Ramos (cell line): ENCODE data around the gene PHF20.
"Not testable (repeated sequence)": the region's sequence is repeated elsewhere in the genome, so short reads cannot be mapped to it uniquely, and the experiment has no call there.

Source experiments
- in situ Hi-C: fragments of 300-500 bp; cut with MboI; formaldehyde crosslinking; loops from one replicate; pipeline ENCODE4 v1.14.3; 2022; ENCODE audit warnings: low sequenced_read_pairs; ENCODE audit not compliant: unreplicated experiment

Gene PHF20

GRCh38 chr20:35773154-35773751 lies 1.4 kb downstream of the PHF20 start:
- in situ Hi-C loops = no loop called here

GRCh38 chr20:35774391-35774790 lies 2.6 kb downstream of the PHF20 start:
- in situ Hi-C loops = no loop called here

- in situ Hi-C loops = no loop called here
These were observed 4.8 kb downstream of the PHF20 start for GRCh38 chr20:35776513-35777101.

DNA sequence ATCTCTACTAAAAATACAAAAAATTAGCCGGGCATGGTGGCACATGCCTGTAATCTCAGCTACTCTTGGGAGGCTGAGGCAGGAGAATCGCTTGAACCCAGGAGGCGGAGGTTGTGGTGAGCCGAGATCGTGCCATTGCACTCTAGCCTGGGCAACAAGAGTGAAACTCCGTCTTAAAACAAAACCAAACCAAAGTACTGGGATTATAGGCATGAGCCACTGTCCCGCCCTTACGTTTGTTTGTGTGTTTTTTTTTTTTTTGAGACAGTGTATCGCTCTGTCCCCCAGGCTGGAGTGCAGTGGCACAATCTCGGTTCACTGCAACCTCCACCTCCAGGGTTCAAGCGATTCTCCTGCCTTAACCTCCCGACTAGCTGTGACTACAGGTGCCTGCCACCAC lies 12.0 kb downstream of the PHF20 start:
- in situ Hi-C loops = not testable (repeated sequence)

DNA sequence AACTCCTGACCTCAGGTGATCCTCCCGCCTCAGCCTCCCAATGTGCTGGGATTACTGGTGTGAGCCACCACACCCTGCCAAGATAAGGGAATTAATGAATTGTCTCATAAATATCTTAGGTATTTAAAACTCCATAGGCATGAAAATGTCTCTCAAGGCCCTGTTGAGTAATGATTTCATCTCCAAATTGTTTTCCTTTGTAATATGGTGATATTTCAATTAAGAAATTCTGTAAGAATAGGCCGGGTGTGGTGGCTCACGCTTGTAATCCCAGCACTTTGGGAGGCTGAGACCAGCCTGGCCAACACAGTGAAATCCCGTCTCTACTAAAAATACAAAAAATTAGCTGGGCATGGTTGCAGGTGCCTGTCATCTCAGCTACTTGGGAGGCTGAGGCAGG lies 13.7 kb downstream of the PHF20 start:
- in situ Hi-C loops = not testable (repeated sequence)

DNA sequence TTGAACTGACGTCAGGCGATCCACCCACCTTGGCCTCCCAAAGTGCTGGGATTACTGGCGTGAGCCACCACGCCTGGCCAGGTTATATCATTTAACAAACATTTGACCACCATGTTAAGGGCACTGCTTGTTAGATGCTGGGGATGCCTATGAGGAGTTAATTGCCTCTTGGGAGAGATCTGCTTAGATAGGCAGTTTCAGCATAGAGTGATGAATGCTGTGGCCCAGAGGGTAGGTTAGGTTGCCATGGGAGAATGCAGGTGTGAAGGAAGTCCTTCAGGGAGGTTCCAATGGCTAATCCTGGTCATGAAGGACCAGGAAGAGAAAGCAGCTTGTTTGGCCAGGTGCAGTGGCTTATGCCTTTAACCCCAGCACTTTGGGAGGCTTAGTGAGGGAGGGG lies 17.0 kb downstream of the PHF20 start:
- in situ Hi-C loops = no loop called here

- in situ Hi-C loops = no loop called here
These were observed 19.3 kb downstream of the PHF20 start for GRCh38 chr20:35791097-35791496.

DNA sequence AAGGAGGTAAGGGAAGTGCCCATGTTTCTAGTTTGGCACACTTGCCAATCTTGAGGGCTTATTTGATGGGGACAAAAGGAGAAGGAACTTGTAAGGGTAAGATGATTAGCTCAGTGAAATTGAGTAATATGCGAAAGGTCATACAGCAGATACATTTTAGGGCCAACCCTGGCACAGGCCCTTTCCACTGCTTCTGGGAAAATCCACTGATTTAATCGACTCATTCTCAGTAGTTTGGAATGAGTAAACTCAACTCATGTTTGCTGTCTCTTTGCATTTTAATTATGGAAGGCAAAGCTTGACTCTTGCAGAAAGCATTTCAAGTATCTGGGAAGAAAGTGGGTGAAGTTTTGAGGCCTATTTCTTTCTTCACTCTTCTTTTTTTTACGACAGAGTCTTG lies 20.0 kb downstream of the PHF20 start:
- in situ Hi-C loops = no loop called here

GRCh38 chr20:35792740-35793139 lies 20.9 kb downstream of the PHF20 start:
- in situ Hi-C loops = no loop called here

DNA sequence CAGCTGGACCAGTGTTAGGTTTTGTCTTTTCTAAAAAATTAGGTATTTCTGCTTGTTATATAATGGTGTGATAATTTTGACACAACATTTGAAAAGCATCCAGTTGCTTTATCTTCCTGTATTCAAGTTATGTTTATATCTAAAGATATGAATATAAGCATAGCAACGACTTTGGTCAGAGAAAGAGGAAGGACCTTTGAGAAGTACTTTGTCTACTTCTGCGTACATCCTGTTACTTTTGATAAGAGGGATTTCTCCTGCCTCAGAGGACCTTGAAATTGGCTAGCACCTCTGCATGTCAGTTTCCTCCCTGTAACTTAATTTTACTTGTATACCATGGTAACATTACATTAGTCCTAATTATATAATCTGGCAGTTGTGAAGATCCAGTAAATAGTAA lies 24.8 kb downstream of the PHF20 start:
- in situ Hi-C loops = no loop called here

- in situ Hi-C loops = no loop called here
These were observed 30.1 kb downstream of the PHF20 start for GRCh38 chr20:35801865-35802264.

DNA sequence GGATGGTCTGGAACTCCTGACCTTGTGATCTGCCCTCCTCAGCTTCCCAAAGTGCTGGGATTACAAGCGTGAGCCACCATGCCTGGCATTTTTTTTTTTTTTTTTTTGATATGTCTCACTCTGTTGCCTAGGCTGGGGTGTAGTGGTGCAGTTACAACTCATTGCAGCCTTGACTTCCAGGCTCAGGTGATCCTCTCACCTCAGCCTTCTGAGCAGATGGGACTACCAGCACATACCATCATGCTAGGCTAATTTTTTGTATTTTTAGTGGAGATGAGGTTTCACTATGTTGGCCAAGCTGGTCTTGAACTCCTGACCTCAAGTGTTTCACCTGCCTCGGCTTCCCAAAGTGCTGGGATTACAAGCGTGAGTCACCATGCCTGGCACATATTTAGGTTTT lies 34.3 kb downstream of the PHF20 start:
- in situ Hi-C loops = no loop called here

DNA sequence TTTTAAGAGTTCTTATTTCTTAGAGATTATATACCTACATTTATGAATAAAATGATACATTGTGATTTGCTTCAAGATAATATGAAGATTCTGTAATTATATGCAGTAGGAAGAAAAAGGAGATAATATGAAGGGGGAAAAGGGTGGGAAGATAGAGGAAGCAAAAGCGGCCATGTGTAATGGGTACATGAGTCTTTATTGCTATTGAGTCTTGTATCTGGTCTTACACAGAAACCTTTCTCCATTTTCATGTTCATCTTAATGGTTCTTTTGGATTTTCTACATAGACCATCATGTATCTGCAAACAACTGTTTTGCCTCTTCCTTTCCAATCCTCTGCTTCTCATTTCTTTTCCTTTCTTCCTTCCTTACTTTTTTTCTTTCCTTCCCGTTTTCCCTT lies 36.1 kb downstream of the PHF20 start:
- in situ Hi-C loops = no loop called here

DNA sequence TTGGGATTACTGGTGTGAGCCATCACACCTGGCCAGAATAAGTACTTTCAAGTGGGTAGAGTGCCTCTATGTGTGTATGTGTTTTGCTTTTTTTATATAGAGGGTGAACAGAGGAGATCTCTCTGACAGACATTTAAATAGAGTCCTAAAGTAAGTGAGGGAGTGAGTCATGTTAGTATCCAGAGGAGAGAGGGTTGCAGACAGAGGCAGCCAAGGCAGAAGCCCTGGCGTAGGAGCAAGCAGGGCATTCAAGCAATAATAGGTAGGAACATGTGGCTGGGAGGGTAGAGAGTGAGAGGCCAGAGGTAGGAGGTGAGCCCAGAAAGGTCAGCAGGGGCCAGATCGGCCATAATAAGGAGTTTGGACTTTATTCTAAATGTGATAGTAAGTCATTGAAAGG lies 48.9 kb downstream of the PHF20 start:
- in situ Hi-C loops = no loop called here

DNA sequence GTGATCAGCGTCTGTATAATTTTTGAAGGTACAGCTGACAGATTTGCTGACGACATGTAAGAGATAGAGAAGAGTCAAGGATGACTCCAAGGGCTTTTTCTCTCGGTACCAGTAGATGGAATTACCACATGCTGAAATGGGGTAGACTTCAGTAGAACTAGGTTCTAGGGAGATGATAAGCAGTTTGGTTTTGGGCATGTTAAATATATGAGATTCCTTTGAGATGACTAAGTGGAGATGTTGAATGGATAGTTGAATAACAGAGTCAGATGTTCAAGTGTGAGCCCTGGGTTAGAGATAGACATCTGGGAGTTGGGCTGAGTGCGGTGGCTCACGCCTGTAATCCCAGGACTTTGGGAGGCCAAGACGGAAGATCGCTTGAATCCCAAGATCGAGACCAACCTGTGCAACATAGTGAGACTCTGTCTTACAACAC lies 50.0 kb downstream of the PHF20 start:
- in situ Hi-C loops = no loop called here

DNA sequence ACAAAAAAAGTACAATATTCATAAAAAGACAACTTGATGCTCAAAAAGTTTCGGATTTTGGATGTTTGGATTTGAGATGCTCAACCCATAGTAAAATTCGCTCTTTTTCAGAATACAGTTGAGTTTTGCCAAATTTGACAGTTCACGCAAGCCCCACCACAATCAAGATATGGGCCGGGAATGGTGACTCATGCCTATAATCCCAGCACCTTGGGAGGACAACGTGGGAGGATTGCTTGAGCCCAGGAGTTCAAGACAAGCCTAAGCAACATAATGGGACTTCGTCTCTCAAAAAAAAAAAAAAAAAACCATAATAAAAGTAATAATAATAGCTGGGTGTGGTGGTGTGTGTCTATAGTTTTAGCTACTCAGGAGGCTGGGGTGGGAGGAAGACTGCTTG lies 51.3 kb downstream of the PHF20 start:
- in situ Hi-C loops = no loop called here

- in situ Hi-C loops = no loop called here
These were observed 52.1 kb downstream of the PHF20 start for GRCh38 chr20:35823937-35824336.

DNA sequence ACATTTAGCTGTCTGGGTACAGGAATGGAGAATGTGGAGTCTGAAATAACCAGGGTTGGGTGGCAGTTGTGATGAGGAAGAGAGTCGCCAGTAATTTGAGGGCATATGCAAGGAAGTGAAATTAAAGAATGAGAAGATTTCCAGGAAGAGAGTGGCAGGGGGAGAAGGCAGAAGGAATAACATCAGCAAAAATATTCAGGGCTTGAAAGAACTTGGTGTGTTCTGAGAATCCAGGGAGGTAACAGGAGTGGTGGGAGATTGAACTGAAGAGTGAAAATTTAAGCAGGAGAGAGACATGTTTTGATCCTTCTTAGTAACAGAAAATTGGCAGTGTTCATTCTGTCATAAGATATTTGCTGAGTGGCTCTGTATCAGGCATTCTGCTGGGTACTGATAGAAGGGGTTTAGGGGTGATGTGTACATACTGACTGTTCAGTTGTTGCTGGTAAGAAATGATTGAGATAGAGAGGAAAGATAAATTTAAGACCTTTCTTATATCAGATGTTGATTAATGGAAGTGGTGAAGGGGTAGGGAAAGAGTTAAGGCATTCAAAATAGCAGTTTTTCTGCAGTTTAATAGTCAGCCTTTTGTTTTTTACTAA lies 54.7 kb downstream of the PHF20 start:
- in situ Hi-C loops = no loop called here

DNA sequence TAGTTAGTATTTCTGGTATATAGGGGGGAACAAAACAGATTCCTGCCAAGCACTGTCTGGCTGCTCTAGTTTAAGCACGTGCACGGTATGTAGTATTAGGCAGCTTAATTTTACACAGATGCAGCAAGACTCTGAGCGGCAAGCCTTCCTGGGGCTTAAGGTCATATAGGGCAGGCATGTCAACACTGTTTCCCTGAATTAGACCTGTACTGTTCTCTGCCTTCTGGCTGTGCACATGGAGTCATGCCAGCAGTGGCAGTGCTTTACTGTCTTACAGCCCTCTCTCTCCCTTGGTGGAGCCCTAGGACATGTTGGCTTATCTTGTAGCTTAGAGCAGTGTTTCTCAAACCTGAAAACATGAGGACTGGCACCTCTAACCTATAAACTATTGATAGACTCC lies 56.6 kb downstream of the PHF20 start:
- in situ Hi-C loops = no loop called here

DNA sequence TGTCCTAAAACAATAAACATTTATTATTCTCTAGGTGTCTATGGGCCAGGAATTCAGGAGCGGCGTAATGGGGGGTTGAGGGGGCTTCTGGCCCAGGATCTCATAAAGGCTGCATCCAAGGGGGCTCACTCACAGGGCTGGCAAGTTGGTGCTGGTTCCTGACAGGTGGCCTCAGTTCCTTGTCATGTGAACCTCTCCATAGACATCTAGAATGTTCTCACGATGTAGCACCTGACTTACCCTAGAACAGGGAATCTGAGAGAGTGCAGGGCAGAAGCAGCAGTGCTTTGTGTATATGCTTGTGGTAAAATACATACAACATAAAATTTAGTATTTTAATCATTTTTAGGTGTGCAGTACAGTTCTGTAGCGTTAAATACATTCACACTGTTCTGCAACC lies 57.1 kb downstream of the PHF20 start:
- in situ Hi-C loops = no loop called here

DNA sequence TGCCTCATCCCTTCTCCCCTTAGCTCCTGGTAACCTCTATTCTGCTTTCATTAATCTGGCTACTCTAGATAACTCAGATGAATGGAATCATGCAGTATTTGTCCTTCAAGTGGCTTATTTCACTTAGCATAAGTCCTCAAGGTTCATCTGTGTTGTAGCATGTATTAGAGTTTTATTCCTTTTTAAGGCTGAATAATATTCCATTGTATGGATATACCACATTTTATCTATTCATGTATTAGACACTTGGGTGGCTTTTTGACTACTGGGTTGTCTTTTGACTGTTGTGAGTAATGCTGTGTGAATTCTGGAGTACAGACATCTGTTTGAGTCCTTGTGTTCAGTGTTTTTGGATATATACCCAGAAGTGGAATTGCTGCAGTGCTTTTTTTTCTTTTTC lies 58.4 kb downstream of the PHF20 start:
- in situ Hi-C loops = no loop called here

DNA sequence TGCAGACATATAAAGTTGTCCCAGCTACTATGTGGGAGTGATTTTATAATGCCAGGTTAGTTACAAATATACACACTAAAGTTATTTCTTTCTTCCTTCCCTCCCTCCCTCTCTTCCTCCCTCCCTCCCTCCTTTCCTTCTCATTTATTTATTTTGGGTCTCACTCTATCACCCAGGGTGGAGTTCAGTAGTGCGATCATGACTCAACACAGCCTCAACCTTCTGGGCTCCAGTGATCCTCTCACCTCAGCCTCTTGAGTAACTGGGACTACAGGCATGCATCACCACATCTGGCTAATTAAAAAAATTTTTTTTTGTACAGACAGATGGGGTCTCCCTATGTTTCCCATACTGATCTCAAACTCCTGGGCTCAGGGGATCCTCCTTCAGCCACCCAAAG lies 59.2 kb downstream of the PHF20 start:
- in situ Hi-C loops = no loop called here
